A673 (cell line): ENCODE measurements around the gene SGMS1. TPM values are rescaled to one million over a fixed set of nuclear protein-coding genes. Genes with fewer than 3 reads are reported as not detected.

Source experiments
- BruUV-seq: library from RNA; stranded (reverse); fragments of 400-500 nt; replicated peaks from 2 replicates; lab custom pipeline; 2021; lab: Mats Ljungman, UMichigan
- CTCF ChIA-PET: fragments of 300-600 bp; sonication (Branson Sonifier 250); formaldehyde crosslinking; loops from one replicate; lab custom pipeline; 2022; ENCODE audit warnings: antibody characterized with exemption; lab: Charles Lee
- POLR2A ChIA-PET: fragments of 300-600 bp; sonication (Branson Sonifier 250); formaldehyde crosslinking; loops from one replicate; lab custom pipeline; 2022; ENCODE audit warnings: antibody characterized with exemption; ENCODE audit not compliant: low non-redundant PET; lab: Charles Lee
- DNase-seq: peaks from one replicate; pipeline ENCODE4 v3.0.0-alpha.2; 2015; ENCODE audit warnings: low spot score
- H3K27ac ChIP-seq: fragments of 200-600 bp; sonication (generic); 2 replicates; pipeline ENCODE4 v1.5.1; 2016; ENCODE audit warnings: mixed run types, low read depth, mild to moderate bottlenecking, mixed read lengths, antibody characterized with exemption, low read length; ENCODE audit not compliant: poor library complexity, severe bottlenecking
- H3K27me3 ChIP-seq: fragments of 200-600 bp; sonication (generic); replicated peaks from 2 replicates; pipeline ENCODE4 v1.6.1; 2017; ENCODE audit warnings: mixed run types, low read depth, mild to moderate bottlenecking, mixed read lengths, antibody characterized with exemption, low read length; ENCODE audit not compliant: insufficient read depth, poor library complexity
- H3K36me3 ChIP-seq: fragments of 200-600 bp; sonication (generic); 2 replicates; pipeline ENCODE4 v1.6.1; 2016; ENCODE audit warnings: mixed run types, mild to moderate bottlenecking, mixed read lengths, antibody characterized with exemption, low read length; ENCODE audit not compliant: insufficient read depth, poor library complexity, severe bottlenecking
- H3K4me1 ChIP-seq: fragments of 200-600 bp; sonication (generic); 2 replicates; pipeline ENCODE4 v1.6.1; 2017; ENCODE audit warnings: mixed run types, mild to moderate bottlenecking, mixed read lengths, antibody characterized with exemption, low read length; ENCODE audit not compliant: insufficient read depth, poor library complexity, severe bottlenecking
- H3K4me3 ChIP-seq: fragments of 200-600 bp; sonication (generic); 2 replicates; pipeline ENCODE4 v1.5.1; 2016; ENCODE audit warnings: low read depth, mixed run types, mild to moderate bottlenecking, mixed read lengths, low read length; ENCODE audit not compliant: poor library complexity, severe bottlenecking
- H3K9me3 ChIP-seq: fragments of 200-600 bp; sonication (generic); 2 replicates; pipeline ENCODE4 v1.6.1; 2016; ENCODE audit warnings: mixed run types, low read depth, mild to moderate bottlenecking, mixed read lengths, antibody characterized with exemption, low read length; ENCODE audit not compliant: poor library complexity, severe bottlenecking
- CTCF ChIP-seq: fragments of 300-800, 200-600 bp; sonication (generic); conservative IDR thresholded peaks from 2 replicates; pipeline ENCODE4 v1.5.1; 2017; ENCODE audit warnings: low read depth, mild to moderate bottlenecking, antibody characterized with exemption, low read length, moderate library complexity, mixed read lengths
- EZH2 ChIP-seq: fragments of 200-600 bp; sonication (generic); IDR thresholded peaks from 2 replicates; pipeline ENCODE4 v1.6.1; 2017; ENCODE audit warnings: borderline replicate concordance, low read depth, mild to moderate bottlenecking, mixed read lengths, antibody characterized with exemption, low read length; ENCODE audit not compliant: poor library complexity, severe bottlenecking
- intact Hi-C: fragments of 100-400 bp; cut with micrococcal nuclease; formaldehyde crosslinking; loops from one replicate; pipeline ENCODE4 v1.10.0; 2022; ENCODE audit not compliant: unreplicated experiment
- total RNA-seq: library from RNA; stranded (reverse); gene quantifications from 2 replicates; pipeline ENCODE4 v1.2.3, GENCODE V29; 2021

The SGMS1 gene
- total RNA-seq, 1 experiment from 2014 or later, result 13.0 TPM

GRCh38 chr10:50645236-50645635 is 21.5 kb upstream of the SGMS1 start:
- Histone ChIP-seq H3K9me3 (no peaks in the 10 kb centered on the region), H3K27me3 (no peaks in the 10 kb centered on the region), H3K27ac (no peak overlapping the region), H3K36me3 (no peaks in the 10 kb centered on the region), H3K4me1 (no peaks in the 10 kb centered on the region), H3K4me3 (no peak overlapping the region)
- POLR2A ChIA-PET, result interaction anchor here (0.8 kb wide), 1 partner anchor 53 kb away, joined by 3 read pairs; no protein-coding TSS in a partner anchor
- CTCF ChIA-PET, result no interaction called here
- no TSS peak for BruUV-seq
- no peak for TF ChIP-seq CTCF
- no peak for TF ChIP-seq EZH2
- intact Hi-C loops, result no loop called here
- no peak for DNase-seq

DNA sequence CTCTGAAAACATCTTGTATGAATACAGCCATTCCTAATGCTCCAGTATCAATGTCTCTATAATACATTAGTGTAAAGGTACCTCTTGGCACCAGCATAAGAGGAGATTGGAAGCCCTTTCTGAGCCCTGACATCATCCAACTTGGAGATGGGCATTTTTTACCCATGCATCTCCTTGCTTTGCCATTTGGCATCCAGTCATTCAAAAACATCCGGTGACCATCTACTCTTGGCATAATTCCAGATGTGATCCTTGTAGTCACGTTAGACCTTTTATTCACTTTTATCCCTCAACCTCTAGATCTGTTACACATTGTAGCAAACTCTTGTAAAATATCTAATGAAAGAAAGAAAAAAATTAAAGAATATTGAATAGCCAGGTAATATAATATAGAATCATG is 17.9 kb upstream of the SGMS1 start:
- DNase-seq, result no peak
- Histone ChIP-seq H3K4me3 (no peak overlapping the region), H3K36me3 (no peaks in the 10 kb centered on the region), H3K27me3 (no peaks in the 10 kb centered on the region), H3K27ac (no peak overlapping the region), H3K4me1 (no peaks in the 10 kb centered on the region), H3K9me3 (no peaks in the 10 kb centered on the region)
- TF ChIP-seq CTCF (no peak), EZH2 (no peak)
- CTCF ChIA-PET, result no interaction called here
- no TSS peak for BruUV-seq
- POLR2A ChIA-PET, result no interaction called here
- intact Hi-C loops, result no loop called here

- Histone ChIP-seq H3K4me3 (no peak overlapping the region), H3K27ac (no peak overlapping the region), H3K36me3 (no peaks in the 10 kb centered on the region), H3K4me1 (no peaks in the 10 kb centered on the region), H3K9me3 (no peaks in the 10 kb centered on the region), H3K27me3 (no peaks in the 10 kb centered on the region)
- DNase-seq, result no peak
- TF ChIP-seq EZH2 (no peak), CTCF (no peak)
- ChIA-PET CTCF (no interaction called here), POLR2A (no interaction called here)
- intact Hi-C loops, result no loop called here
- BruUV-seq, result no TSS peak
Measured at GRCh38 chr10:50640238-50640637, 16.5 kb upstream of the SGMS1 start.
